K562 (cell line): ENCODE data around the gene ZER1. TPM values are rescaled to one million over a fixed set of nuclear protein-coding genes. Genes with fewer than 3 reads are reported as not detected.

Experiments
- ATAC-seq: fragments of 200-7000 bp; cut with Tn5 transposase; 3 replicates; pipeline ENCODE4 v1.9.1; 2020; ENCODE audit warnings: moderate library complexity
- BruUV-seq: library from RNA; stranded (reverse); fragments of 400-500 nt; replicated peaks from 2 replicates; lab custom pipeline; 2021; lab: Mats Ljungman, UMichigan
- CTCF ChIA-PET: fragments of 300-600 bp; formaldehyde crosslinking; extraction: SDS; loops from one replicate; lab custom pipeline; 2021; ENCODE audit warnings: low intra/inter-chr PET ratio; lab: Yijun Ruan, JAX
- POLR2A ChIA-PET: fragments of 300-600, 350-650 bp; sonication (Branson Sonifier 250); formaldehyde crosslinking; extraction: SDS; loops from one replicate; lab custom pipeline; 2021; ENCODE audit warnings: antibody characterized with exemption, inconsistent platforms; lab: Yijun Ruan, JAX
- DNase-seq, 4 experiments: peaks; one replicate each; pipeline versions ENCODE4 v3.0.0 to v3.0.0-alpha.2; 2011 to 2018; ENCODE audit warnings: low spot score in 3 of 4, mixed read lengths in 3 of 4; ENCODE audit errors: extremely low read depth in 1 of 4
- FAIRE-seq: peaks from 2 replicates; lab custom pipeline; 2011; peaks lifted over from hg19 to GRCh38; lab: Jason Lieb, UNC
- H2AFZ ChIP-seq: 2 replicates; pipeline ENCODE4 v1.6.0; 2011; ENCODE audit warnings: low read depth, low read length, control low read depth, inconsistent platforms
- H3K27ac ChIP-seq: fragments of 200-600 bp; 3 replicates; pipeline ENCODE4 v1.8.0; 2011; ENCODE audit warnings: low read depth, mild to moderate bottlenecking, control low read depth, inconsistent platforms, low read length, moderate library complexity, mixed read lengths; ENCODE audit errors: extremely low read depth
- H3K27me3 ChIP-seq, 2 experiments: fragments of 300-600 bp in 1 of 2; 2 replicates in 1 of 2; 3 replicates in 1 of 2; pipeline versions ENCODE4 v1.6.0 to v1.8.0; 2011; ENCODE audit warnings: inconsistent platforms in 2 of 2, low read length in 2 of 2, mild to moderate bottlenecking in 1 of 2, mixed read lengths in 1 of 2, moderate library complexity in 1 of 2; ENCODE audit not compliant: control insufficient read depth in 2 of 2, insufficient read depth in 2 of 2
- H3K36me3 ChIP-seq: fragments of 300-600 bp; 3 replicates; pipeline ENCODE4 v1.8.0; 2011; ENCODE audit warnings: mild to moderate bottlenecking, low read length, inconsistent platforms; ENCODE audit not compliant: control insufficient read depth, insufficient read depth
- H3K4me1 ChIP-seq, 2 experiments: fragments of 200-600 bp in 1 of 2; replicated peaks in 1 of 2; 2 replicates in 1 of 2; 3 replicates in 1 of 2; pipeline versions ENCODE4 v1.5.1 to v1.8.0; 2011; ENCODE audit warnings: inconsistent platforms in 2 of 2, low read length in 2 of 2, mild to moderate bottlenecking in 1 of 2, mixed read lengths in 1 of 2, moderate library complexity in 1 of 2; ENCODE audit not compliant: control insufficient read depth in 2 of 2, insufficient read depth in 2 of 2
- H3K4me2 ChIP-seq: 2 replicates; pipeline ENCODE4 v1.6.1; 2011; ENCODE audit warnings: low read length, control low read depth, inconsistent platforms, mixed read lengths; ENCODE audit not compliant: insufficient read depth
- H3K4me3 ChIP-seq: fragments of 200-600 bp; sonication (generic), shearing (Covaris generic); 2 replicates; pipeline ENCODE4 v1.5.1; 2016; ENCODE audit warnings: control low read depth, inconsistent platforms
- H3K79me2 ChIP-seq: fragments of 200-600 bp; 3 replicates; pipeline ENCODE4 v1.8.0; 2011; ENCODE audit warnings: low read length, inconsistent platforms; ENCODE audit not compliant: control insufficient read depth, insufficient read depth
- H3K9ac ChIP-seq, 2 experiments: 2 replicates each; pipeline versions ENCODE4 v1.6.0 to v1.6.1; 2011; ENCODE audit warnings: low read depth in 2 of 2, low read length in 2 of 2, control low read depth in 1 of 2, inconsistent platforms in 1 of 2, mild to moderate bottlenecking in 1 of 2, mixed read lengths in 1 of 2; ENCODE audit not compliant: insufficient read depth in 1 of 2
- H3K9me1 ChIP-seq: one replicate; pipeline ENCODE4 v1.6.0; 2011; ENCODE audit warnings: inconsistent platforms, mild to moderate bottlenecking, low read length, moderate library complexity; ENCODE audit not compliant: control insufficient read depth, insufficient read depth
- H3K9me3 ChIP-seq: replicated peaks from 2 replicates; pipeline ENCODE4 v1.5.1; 2011; ENCODE audit warnings: low read depth, low read length, inconsistent platforms; ENCODE audit not compliant: control insufficient read depth, insufficient read depth
- H4K20me1 ChIP-seq: replicated peaks from 2 replicates; pipeline ENCODE4 v1.6.1; 2011; ENCODE audit warnings: low read length, inconsistent platforms, mixed read lengths; ENCODE audit not compliant: control insufficient read depth, insufficient read depth
- BDP1 ChIP-seq: IDR thresholded peaks from 3 replicates; pipeline ENCODE4 v1.6.1; 2011; ENCODE audit not compliant: insufficient read length, insufficient read depth
- CHD4 ChIP-seq: fragments of 200-600 bp; sonication (generic); IDR thresholded peaks from 3 replicates; pipeline ENCODE4 v1.6.1; 2012; ENCODE audit warnings: low read depth, mild to moderate bottlenecking, mixed read lengths, low read length, inconsistent platforms; ENCODE audit not compliant: insufficient read depth, insufficient replicate concordance, poor library complexity, severe bottlenecking
- CTCF ChIP-seq, 3 experiments: IDR thresholded peaks in 2 of 3; conservative IDR thresholded peaks in 1 of 3; 2 replicates each; pipeline ENCODE4 v1.5.1; 2011 to 2012; ENCODE audit warnings: low read length in 3 of 3, mild to moderate bottlenecking in 3 of 3, control low read depth in 2 of 3, improper control_type of control experiment in 1 of 3, inconsistent platforms in 1 of 3, low read depth in 1 of 3, mixed read lengths in 1 of 3, moderate library complexity in 1 of 3; ENCODE audit not compliant: insufficient read depth in 2 of 3
- DIDO1 ChIP-seq: fragments of 450-650 bp; IDR thresholded peaks from 2 replicates; pipeline ENCODE4 v1.6.1; 2016; ENCODE audit warnings: low read depth, missing biosample characterization, missing genetic modification characterization
- GTF2E2 ChIP-seq: fragments of 200-800 bp; sonication (Bioruptor generic); IDR thresholded peaks from 2 replicates; pipeline ENCODE4 v1.6.1; 2016; ENCODE audit warnings: missing genetic modification characterization, missing compliant biosample characterization
- HNRNPH1 ChIP-seq: fragments of 200-400 bp; formaldehyde crosslinking; optimal IDR thresholded peaks from 2 replicates; pipeline ENCODE3; 2017; ENCODE audit warnings: low read depth, mild to moderate bottlenecking, low read length, moderate library complexity
- LCOR ChIP-seq: sonication (generic); formaldehyde crosslinking; IDR thresholded peaks from 2 replicates; pipeline ENCODE4 v1.8.0; 2022; ENCODE audit warnings: mild to moderate bottlenecking, missing genetic modification reagents
- NR2F6 ChIP-seq: fragments of 450-650 bp; formaldehyde crosslinking; IDR thresholded peaks from 2 replicates; pipeline ENCODE4 v1.4.0; 2020; ENCODE audit warnings: mild to moderate bottlenecking
- OTX1 ChIP-seq: fragments of 450-650 bp; formaldehyde crosslinking; IDR thresholded peaks from 2 replicates; pipeline ENCODE4 v1.4.0; 2022; ENCODE audit warnings: mild to moderate bottlenecking
- PHF21A ChIP-seq: fragments of 450-650 bp; IDR thresholded peaks from 2 replicates; pipeline ENCODE4 v1.6.1; 2017; ENCODE audit warnings: low read depth, borderline replicate concordance
- PHF8 ChIP-seq: fragments of 200-600 bp; sonication (generic); IDR thresholded peaks from 2 replicates; pipeline ENCODE4 v1.6.1; 2012; ENCODE audit warnings: mixed run types, mild to moderate bottlenecking, inconsistent platforms, low read length, moderate library complexity, borderline replicate concordance
- POLR2H ChIP-seq: IDR thresholded peaks from 2 replicates; pipeline ENCODE4 v1.6.1; 2016; ENCODE audit warnings: missing genetic modification characterization, low read depth, mild to moderate bottlenecking, control low read depth, missing compliant biosample characterization, moderate library complexity
- POLR3G ChIP-seq: IDR thresholded peaks from 2 replicates; pipeline ENCODE4 v1.6.1; 2011; ENCODE audit not compliant: insufficient read length, insufficient replicate concordance; ENCODE audit errors: extremely low read depth
- SIRT6 ChIP-seq: IDR thresholded peaks from one replicate; pipeline ENCODE4 v1.6.1; 2012; ENCODE audit warnings: low read depth, mild to moderate bottlenecking, control low read depth, inconsistent platforms, low read length, moderate library complexity
- SMAD3 ChIP-seq: fragments of 450-650 bp; formaldehyde crosslinking; conservative IDR thresholded peaks from 2 replicates; pipeline ENCODE4 v1.4.0; 2020; ENCODE audit warnings: mild to moderate bottlenecking
- TCF7L2 ChIP-seq: fragments of 150-350 bp; IDR thresholded peaks from 2 replicates; pipeline ENCODE4 v1.6.1; 2016; ENCODE audit warnings: low read depth, mild to moderate bottlenecking, low read length, moderate library complexity
- WHSC1 ChIP-seq: IDR thresholded peaks from one replicate; pipeline ENCODE4 v1.6.1; 2012; ENCODE audit warnings: low read length, control low read depth, inconsistent platforms
- ZNF639 ChIP-seq, 2 experiments: fragments of 200-800 bp in 1 of 2; sonication (Bioruptor generic) in 1 of 2; sonication (generic) in 1 of 2; formaldehyde crosslinking in 1 of 2; IDR thresholded peaks in 1 of 2; conservative IDR thresholded peaks in 1 of 2; 2 replicates each; pipeline versions ENCODE4 v1.5.0 to v1.6.1; 2016 to 2020; ENCODE audit warnings: missing compliant biosample characterization in 1 of 2, missing genetic modification characterization in 1 of 2, missing genetic modification reagents in 1 of 2
- WGBS: fragments of 100-300 bp; shearing (Covaris generic); methylation state at CpG from one replicate; pipeline ENCODE4 v1.1.6; 2016; ENCODE audit warnings: low coverage, mixed read lengths; ENCODE audit not compliant: insufficient coverage; ENCODE audit errors: missing lambda C conversion rate; 5-methylcytosine and 5-hydroxymethylcytosine counted together
- in situ Hi-C: fragments of 300-500 bp; cut with MboI; formaldehyde crosslinking; loops from 4 replicates; pipeline ENCODE4 v1.15.0; 2018; ENCODE audit warnings: inconsistent platforms, mixed read lengths
- intact Hi-C: fragments of 100-400 bp; cut with micrococcal nuclease; formaldehyde crosslinking; loops from 2 replicates; pipeline ENCODE4 v1.14.2; 2022
- polyA plus RNA-seq, 8 experiments: library from polyadenylated mRNA; depleted of rRNA in 4 of 8; stranded (reverse) in 5 of 8; unstranded in 3 of 8; fragments of >200 nt; fragmentation: Nextera tagmentation in 2 of 8; fragmentation: Illumina TruSeq in 1 of 8; extraction: Ambion mirVana in 2 of 8; extraction: Trizol in 1 of 8; gene quantifications; 2 replicates each; pipeline versions ENCODE4 v1.2.1 to v1.2.3, GENCODE V29; 2011 to 2014; ENCODE audit warnings: inconsistent platforms in 1 of 8, missing spikeins in 1 of 8
- total RNA-seq, 7 experiments: library from RNA; depleted of rRNA in 6 of 7; stranded (reverse); fragments of >200 nt in 6 of 7; fragmentation: Illumina TruSeq in 2 of 7; extraction: Trizol in 2 of 7; gene quantifications; 2 replicates each; pipeline versions ENCODE4 v1.2.1 to v1.2.3, GENCODE V29; 2011 to 2021; ENCODE audit warnings: low replicate concordance in 1 of 7

Gene ZER1
- total and polyA plus RNA-seq, 9 of the 15 experiments (the other 6 are each of a cell fraction or from before 2014, with no cell fraction given) = 0.07 to 10.7 (median 6.2) TPM

- TF ChIP-seq CHD4 (no peak), SMAD3 (CRISPR knock-in tag) (no peak), GTF2E2 (tag) (no peak), CTCF (IDR thresholded peaks at IDR 0.05 in 2 of 3, conservative IDR thresholded peaks at IDR 0.05 in 1 of 3; ENCODE audit: insufficient read depth in 2 of 3, low read depth in 1 of 3, low read length in 3 of 3) (no peak), OTX1 (CRISPR knock-in tag) (no peak), POLR3G (no peak), HNRNPH1 (no peak), PHF8 (no peak)
Observed at GRCh38 chr9:128792134-128792533, 20.4 kb upstream of the ZER1 start (continued).

- Histone ChIP-seq H3K27me3 (no peaks in the 10 kb centered on the region), H3K4me3 (no peak overlapping the region), H3K4me2 (no peak overlapping the region), H3K36me3 (peaks cover 54% of the 10 kb centered on the region), H2AFZ (no peak overlapping the region), H3K9ac (peak overlapping the region in 1 of 2 experiments; percentile 19; a peak in 1 of 4 replicates), H3K9me1 (no peaks in the 10 kb centered on the region), H3K9me3 (no peaks in the 10 kb centered on the region), H3K27ac (no peak overlapping the region), H4K20me1 (no peaks in the 10 kb centered on the region), H3K79me2 (peaks cover 22% of the 10 kb centered on the region), H3K4me1 (peaks cover 6 to 17% of the 10 kb centered on the region in 2 experiments; a peak in 4 of 5 replicates)
- DNase-seq = no peak
- in situ Hi-C loops = no loop called here
- CTCF ChIA-PET = no interaction called here
- intact Hi-C loops = no loop called here
- no peak for ATAC-seq
- WGBS = 82% methylated on average over 4 of the region's 4 CpGs
- POLR2A ChIA-PET = interaction anchor here (0.6 kb wide), 1 partner anchor 19 kb away, joined by 3 read pairs; the partner anchor contains the start of gene ZER1
- FAIRE-seq = no peak
- BruUV-seq = no TSS peak
- no peak for TF ChIP-seq LCOR (CRISPR knock-in tag)
- TF ChIP-seq TCF7L2 = no peak
- no peak for TF ChIP-seq BDP1
- TF ChIP-seq POLR2H (tag) = no peak
- no peak for TF ChIP-seq NR2F6 (CRISPR knock-in tag)
- TF ChIP-seq WHSC1 = no peak
- no peak for TF ChIP-seq SIRT6
- TF ChIP-seq PHF21A = no peak
- TF ChIP-seq ZNF639 (CRISPR knock-in tag; conservative IDR thresholded peaks at IDR 0.05 in 1 of 2, IDR thresholded peaks at IDR 0.05 in 1 of 2) = no peak
- TF ChIP-seq DIDO1 (tag) = no peak
Observed at GRCh38 chr9:128790536-128790935, 18.8 kb upstream of the ZER1 start.
